IMR-90 (cell line): ENCODE data around the gene TAGAP. TPM values are rescaled to one million over a fixed set of nuclear protein-coding genes. Genes with fewer than 3 reads are reported as not detected.

Experiments
- ATAC-seq: fragments of 200-7000 bp; cut with Tn5 transposase; 2 replicates; pipeline ENCODE4 v1.9.1; 2020; ENCODE audit warnings: low read depth, mild to moderate bottlenecking, moderate library complexity
- BruUV-seq: library from RNA; stranded (reverse); fragments of 400-500 nt; replicated peaks from 2 replicates; lab custom pipeline; 2021; lab: Mats Ljungman, UMichigan
- CTCF ChIA-PET: fragments of 300-600 bp; formaldehyde crosslinking; extraction: SDS; loops from one replicate; lab custom pipeline; 2021; ENCODE audit warnings: antibody characterized with exemption; lab: Yijun Ruan, JAX
- POLR2A ChIA-PET: fragments of 300-600 bp; sonication (Branson Sonifier 250); formaldehyde crosslinking; loops from one replicate; lab custom pipeline; 2022; ENCODE audit warnings: antibody characterized with exemption; ENCODE audit not compliant: unreplicated experiment; lab: Charles Lee
- DNase-seq: peaks from one replicate; pipeline ENCODE4 v3.0.0; 2013
- H2AFZ ChIP-seq: replicated peaks from 2 replicates; pipeline ENCODE3; 2013; ENCODE audit warnings: low read length, mild to moderate bottlenecking; ENCODE audit not compliant: poor library complexity
- H2AK5ac ChIP-seq: 2 replicates; pipeline ENCODE4 v1.6.1; 2013; ENCODE audit warnings: low read depth, low read length, inconsistent platforms
- H2AK9ac ChIP-seq: replicated peaks from 2 replicates; pipeline ENCODE3; 2013; ENCODE audit warnings: mild to moderate bottlenecking, low read depth, low read length, moderate library complexity; ENCODE audit not compliant: poor library complexity
- H2BK120ac ChIP-seq: 2 replicates; pipeline ENCODE4 v1.6.1; 2013; ENCODE audit warnings: low read depth, low read length, inconsistent platforms
- H2BK15ac ChIP-seq: 3 replicates; pipeline ENCODE4 v1.6.1; 2013; ENCODE audit warnings: low read depth, low read length, inconsistent platforms
- H2BK20ac ChIP-seq: 2 replicates; pipeline ENCODE4 v1.6.1; 2013; ENCODE audit warnings: low read depth, mild to moderate bottlenecking, inconsistent platforms, low read length, moderate library complexity
- H2BK5ac ChIP-seq: 2 replicates; pipeline ENCODE4 v1.6.1; 2013; ENCODE audit warnings: mild to moderate bottlenecking, low read depth, low read length, inconsistent platforms; ENCODE audit not compliant: poor library complexity, severe bottlenecking
- H3K14ac ChIP-seq: replicated peaks from 2 replicates; pipeline ENCODE4 v1.6.1; 2013; ENCODE audit warnings: low read depth, low read length, inconsistent platforms
- H3K18ac ChIP-seq: 2 replicates; pipeline ENCODE4 v1.6.1; 2013; ENCODE audit warnings: low read depth, low read length, control low read depth
- H3K23ac ChIP-seq: 2 replicates; pipeline ENCODE4 v1.6.1; 2013; ENCODE audit warnings: low read depth, low read length, inconsistent platforms
- H3K27ac ChIP-seq: 2 replicates; pipeline ENCODE4 v1.5.1; 2013; ENCODE audit warnings: mild to moderate bottlenecking, control low read depth, low read length; ENCODE audit not compliant: insufficient read depth
- H3K27me3 ChIP-seq: 2 replicates; pipeline ENCODE4 v1.6.1; 2013; ENCODE audit warnings: low read length; ENCODE audit not compliant: control insufficient read depth, insufficient read depth
- H3K36me3 ChIP-seq: 2 replicates; pipeline ENCODE4 v1.6.1; 2013; ENCODE audit warnings: low read length, mixed read lengths; ENCODE audit not compliant: control insufficient read depth, insufficient read depth
- H3K4ac ChIP-seq: 2 replicates; pipeline ENCODE4 v1.6.1; 2013; ENCODE audit warnings: low read depth, low read length, inconsistent platforms
- H3K4me1 ChIP-seq: 2 replicates; pipeline ENCODE4 v1.6.1; 2013; ENCODE audit warnings: low read length, mixed read lengths; ENCODE audit not compliant: control insufficient read depth, insufficient read depth
- H3K4me2 ChIP-seq: 2 replicates; pipeline ENCODE4 v1.6.1; 2013; ENCODE audit warnings: low read depth, mild to moderate bottlenecking, control low read depth, low read length, moderate library complexity
- H3K4me3 ChIP-seq: 2 replicates; pipeline ENCODE4 v1.5.1; 2013; ENCODE audit warnings: low read depth, mild to moderate bottlenecking, control low read depth, low read length, moderate library complexity; ENCODE audit not compliant: insufficient read depth
- H3K56ac ChIP-seq: 2 replicates; pipeline ENCODE4 v1.6.1; 2013; ENCODE audit warnings: low read length, inconsistent platforms; ENCODE audit not compliant: insufficient read depth; ENCODE audit errors: extremely low read depth
- H3K79me1 ChIP-seq, 2 experiments: 2 replicates each; pipeline ENCODE4 v1.6.1; 2013; ENCODE audit warnings: low read length in 2 of 2, inconsistent platforms in 1 of 2, low read depth in 1 of 2
- H3K9ac ChIP-seq: 2 replicates; pipeline ENCODE4 v1.6.1; 2013; ENCODE audit warnings: low read depth, low read length, control low read depth
- H3K9me1 ChIP-seq: 2 replicates; pipeline ENCODE4 v1.6.1; 2013; ENCODE audit warnings: low read length, inconsistent platforms; ENCODE audit not compliant: insufficient read depth
- H3K9me3 ChIP-seq: 2 replicates; pipeline ENCODE4 v1.6.1; 2013; ENCODE audit warnings: low read length; ENCODE audit not compliant: control insufficient read depth, insufficient read depth
- H4K20me1 ChIP-seq: 2 replicates; pipeline ENCODE4 v1.6.1; 2013; ENCODE audit warnings: low read length, inconsistent platforms; ENCODE audit not compliant: insufficient read depth
- H4K5ac ChIP-seq: 2 replicates; pipeline ENCODE4 v1.6.1; 2013; ENCODE audit warnings: mild to moderate bottlenecking, low read depth, low read length, control low read depth
- H4K8ac ChIP-seq, 2 experiments: 2 replicates each; pipeline ENCODE4 v1.6.1; 2013; ENCODE audit warnings: low read depth in 2 of 2, low read length in 2 of 2, control low read depth in 1 of 2, inconsistent platforms in 1 of 2
- H4K91ac ChIP-seq: 2 replicates; pipeline ENCODE4 v1.6.1; 2013; ENCODE audit warnings: low read depth, low read length, inconsistent platforms; ENCODE audit not compliant: insufficient read depth
- BHLHE40 ChIP-seq: fragments of 150-350 bp; IDR thresholded peaks from 2 replicates; pipeline ENCODE4 v1.6.1; 2016; ENCODE audit warnings: mild to moderate bottlenecking, low read depth, low read length
- CEBPB ChIP-seq: IDR thresholded peaks from 2 replicates; pipeline ENCODE4 v1.6.1; 2012; ENCODE audit warnings: low read depth, low read length, improper control_type of control experiment
- CHD1 ChIP-seq: IDR thresholded peaks from 2 replicates; pipeline ENCODE4 v1.6.1; 2012; ENCODE audit warnings: low read depth, low read length, improper control_type of control experiment
- FOS ChIP-seq: fragments of 150-350 bp; IDR thresholded peaks from 2 replicates; pipeline ENCODE4 v1.6.1; 2016; ENCODE audit warnings: low read depth, low read length
- MAFK ChIP-seq: IDR thresholded peaks from 2 replicates; pipeline ENCODE4 v1.6.1; 2012; ENCODE audit warnings: low read depth, low read length, improper control_type of control experiment
- MAZ ChIP-seq: IDR thresholded peaks from 2 replicates; pipeline ENCODE4 v1.6.1; 2012; ENCODE audit warnings: low read depth, mild to moderate bottlenecking, low read length, improper control_type of control experiment, moderate library complexity, borderline replicate concordance
- MXI1 ChIP-seq: IDR thresholded peaks from 2 replicates; pipeline ENCODE4 v1.6.1; 2012; ENCODE audit warnings: low read depth, mild to moderate bottlenecking, low read length, moderate library complexity, borderline replicate concordance
- NFE2L2 ChIP-seq: fragments of 150-350 bp; IDR thresholded peaks from 2 replicates; pipeline ENCODE4 v1.6.1; 2016; ENCODE audit warnings: low read depth, mild to moderate bottlenecking, low read length
- RCOR1 ChIP-seq: IDR thresholded peaks from 2 replicates; pipeline ENCODE4 v1.6.1; 2012; ENCODE audit warnings: mild to moderate bottlenecking, low read length, improper control_type of control experiment; ENCODE audit not compliant: insufficient replicate concordance
- dilution Hi-C: fragments of 300-500 bp; cut with HindIII; formaldehyde crosslinking; loops from one replicate; pipeline ENCODE4 v1.14.3; 2018; ENCODE audit warnings: low sequenced_read_pairs; ENCODE audit not compliant: unreplicated experiment
- in situ Hi-C: fragments of 300-500 bp; cut with MboI; formaldehyde crosslinking; loops from 3 replicates; pipeline ENCODE4 v1.14.3; 2019; ENCODE audit warnings: low sequenced_read_pairs, inconsistent platforms, mixed read lengths
- intact Hi-C: fragments of 100-400 bp; cut with micrococcal nuclease; formaldehyde crosslinking; loops from 2 replicates; pipeline ENCODE4 v1.10.0; 2022
- polyA plus RNA-seq, 3 experiments: library from polyadenylated mRNA; depleted of rRNA; stranded (reverse); fragments of >200 nt; gene quantifications; 2 replicates each; pipeline ENCODE4 v1.2.3, GENCODE V29; 2012; ENCODE audit warnings: low replicate concordance in 1 of 3
- total RNA-seq: library from RNA; depleted of rRNA; stranded (reverse); fragments of >200 nt; gene quantifications from 2 replicates; pipeline ENCODE4 v1.2.3, GENCODE V29; 2012
- TF ChIP-seq, protein P1 (sequence below): conservative IDR thresholded peaks from 2 replicates; pipeline ENCODE4 v1.5.1; 2012; ENCODE audit warnings: mild to moderate bottlenecking, low read depth, low read length, improper control_type of control experiment
- TF ChIP-seq, protein P2 (sequence below): fragments of 150-350 bp; IDR thresholded peaks from 2 replicates; pipeline ENCODE4 v1.6.1; 2017; ENCODE audit warnings: mild to moderate bottlenecking, antibody characterized with exemption, low read length, low read depth

Gene TAGAP
- total and polyA plus RNA-seq, 2 of the 4 experiments (the other 2 are of a cell fraction), result not detected

DNA sequence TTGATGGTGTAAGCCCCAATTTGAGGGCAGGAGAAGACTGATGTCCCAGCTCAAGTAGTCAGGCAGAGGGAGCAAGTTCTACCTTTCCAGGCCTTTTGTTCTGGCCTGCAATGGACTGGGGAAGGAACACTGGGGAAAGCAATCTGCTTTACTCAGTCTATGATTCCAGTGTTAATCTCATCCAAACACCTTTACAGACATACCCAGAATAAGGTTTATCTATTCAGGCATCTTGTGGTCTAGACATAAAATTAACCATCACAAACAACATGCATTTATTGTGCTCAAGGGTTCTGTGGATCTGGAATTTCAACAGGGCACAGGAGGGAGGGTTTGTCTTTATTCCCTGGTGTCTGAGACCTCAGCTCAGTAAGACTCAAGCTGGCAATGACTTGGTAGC lies 30.4 kb downstream of the TAGAP start:
- H2BK20ac ChIP-seq, result no peak overlapping the region
- POLR2A ChIA-PET, result no interaction called here
- DNase-seq (no peak), ATAC-seq (no peak)
- H4K5ac ChIP-seq, result no peak overlapping the region
- H3K14ac ChIP-seq, result no peak overlapping the region
- H3K4me2 ChIP-seq, result no peak overlapping the region
- no peak overlapping the region for H3K27ac ChIP-seq
- no peak overlapping the region for H2BK120ac ChIP-seq
- no peak overlapping the region for H2BK5ac ChIP-seq
- H4K91ac ChIP-seq, result no peak overlapping the region
- CTCF ChIA-PET, result interaction anchor here (0.6 kb wide), 1 partner anchor 210 kb away, joined by 3 read pairs; no protein-coding TSS in a partner anchor
- no peaks in the 10 kb centered on the region for H3K9me1 ChIP-seq
- H3K36me3 ChIP-seq, result no peaks in the 10 kb centered on the region
- H3K4ac ChIP-seq, result no peak overlapping the region
- H3K9ac ChIP-seq, result no peak overlapping the region
- H3K79me1 ChIP-seq, result no peaks in the 10 kb centered on the region
- no peaks in the 10 kb centered on the region for H3K4me1 ChIP-seq
- no peak for TF ChIP-seq NFE2L2
- no peak for TF ChIP-seq FOS
- no peak for TF ChIP-seq MAFK
- no peak for TF ChIP-seq CEBPB
- no peak for TF ChIP-seq RCOR1
- no peak for TF ChIP-seq CHD1
- no peak for TF ChIP-seq MXI1
- no peak for TF ChIP-seq BHLHE40
- TF ChIP-seq, protein P1, sequence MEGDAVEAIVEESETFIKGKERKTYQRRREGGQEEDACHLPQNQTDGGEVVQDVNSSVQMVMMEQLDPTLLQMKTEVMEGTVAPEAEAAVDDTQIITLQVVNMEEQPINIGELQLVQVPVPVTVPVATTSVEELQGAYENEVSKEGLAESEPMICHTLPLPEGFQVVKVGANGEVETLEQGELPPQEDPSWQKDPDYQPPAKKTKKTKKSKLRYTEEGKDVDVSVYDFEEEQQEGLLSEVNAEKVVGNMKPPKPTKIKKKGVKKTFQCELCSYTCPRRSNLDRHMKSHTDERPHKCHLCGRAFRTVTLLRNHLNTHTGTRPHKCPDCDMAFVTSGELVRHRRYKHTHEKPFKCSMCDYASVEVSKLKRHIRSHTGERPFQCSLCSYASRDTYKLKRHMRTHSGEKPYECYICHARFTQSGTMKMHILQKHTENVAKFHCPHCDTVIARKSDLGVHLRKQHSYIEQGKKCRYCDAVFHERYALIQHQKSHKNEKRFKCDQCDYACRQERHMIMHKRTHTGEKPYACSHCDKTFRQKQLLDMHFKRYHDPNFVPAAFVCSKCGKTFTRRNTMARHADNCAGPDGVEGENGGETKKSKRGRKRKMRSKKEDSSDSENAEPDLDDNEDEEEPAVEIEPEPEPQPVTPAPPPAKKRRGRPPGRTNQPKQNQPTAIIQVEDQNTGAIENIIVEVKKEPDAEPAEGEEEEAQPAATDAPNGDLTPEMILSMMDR, result no peak
- TF ChIP-seq, protein P2, sequence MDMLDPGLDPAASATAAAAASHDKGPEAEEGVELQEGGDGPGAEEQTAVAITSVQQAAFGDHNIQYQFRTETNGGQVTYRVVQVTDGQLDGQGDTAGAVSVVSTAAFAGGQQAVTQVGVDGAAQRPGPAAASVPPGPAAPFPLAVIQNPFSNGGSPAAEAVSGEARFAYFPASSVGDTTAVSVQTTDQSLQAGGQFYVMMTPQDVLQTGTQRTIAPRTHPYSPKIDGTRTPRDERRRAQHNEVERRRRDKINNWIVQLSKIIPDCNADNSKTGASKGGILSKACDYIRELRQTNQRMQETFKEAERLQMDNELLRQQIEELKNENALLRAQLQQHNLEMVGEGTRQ, result no peak
- no peak for TF ChIP-seq MAZ
- H3K4me3 ChIP-seq, result no peak overlapping the region
- dilution Hi-C loops, result no loop called here
- no peak overlapping the region for H2AK5ac ChIP-seq
- no peak overlapping the region for H2AK9ac ChIP-seq
- no peak overlapping the region for H2AFZ ChIP-seq
- no peaks in the 10 kb centered on the region for H3K27me3 ChIP-seq
- no peak overlapping the region for H2BK15ac ChIP-seq
- BruUV-seq, result no TSS peak
- in situ Hi-C loops, result no loop called here
- H3K9me3 ChIP-seq, result no peaks in the 10 kb centered on the region
- H3K56ac ChIP-seq, result no peak overlapping the region
- H3K18ac ChIP-seq, result no peak overlapping the region
- no peaks in the 10 kb centered on the region for H4K20me1 ChIP-seq
- H3K23ac ChIP-seq, result no peak overlapping the region
- intact Hi-C loops, result no loop called here
- no peak overlapping the region for H4K8ac ChIP-seq
